NCI-H2107 treated with DMSO at 0.1 percent for 48 hours (cell line): ENCODE data around the gene KRTAP5-3.
"Not testable (repeated sequence)": the region's sequence is repeated elsewhere in the genome, so short reads cannot be mapped to it uniquely, and the experiment has no call there.

Experiments
- DNase-seq: peaks from one replicate; lab custom pipeline; 2025; ENCODE audit not compliant: unreplicated experiment; lab: John Stamatoyannopoulos, UW

Gene KRTAP5-3

GRCh38 chr11:1584661-1585370 is 23.4 kb downstream of the KRTAP5-3 start, which contains the start of gene KRTAP5-1:
TSS of gene KRTAP5-1 (minus strand) at chr11:1585283. CDS start at chr11:1585249, 34 bp downstream.
- DNase-seq, result not testable (repeated sequence)

GRCh38 chr11:1582909-1583308 is 25.4 kb downstream of the KRTAP5-3 start:
- DNase-seq, result not testable (repeated sequence)

- no peak for DNase-seq
These were observed 26.3 kb downstream of the KRTAP5-3 start for GRCh38 chr11:1581976-1582375.

GRCh38 chr11:1576825-1577224 is 31.4 kb downstream of the KRTAP5-3 start:
- no peak for DNase-seq

- not testable (repeated sequence) for DNase-seq
These were observed 32.5 kb downstream of the KRTAP5-3 start for GRCh38 chr11:1575756-1576155.

- no peak for DNase-seq
These were observed 33.4 kb downstream of the KRTAP5-3 start for GRCh38 chr11:1574933-1575242.

GRCh38 chr11:1574238-1574932 is 33.9 kb downstream of the KRTAP5-3 start:
- peak; percentile 83 for DNase-seq

GRCh38 chr11:1573903-1574237 is 34.4 kb downstream of the KRTAP5-3 start:
- DNase-seq, result no peak

GRCh38 chr11:1573077-1573902 is 35.0 kb downstream of the KRTAP5-3 start:
- DNase-seq, result no peak

GRCh38 chr11:1572197-1573076 is 35.8 kb downstream of the KRTAP5-3 start, which contains the start of gene DUSP8:
TSS of gene DUSP8 (minus strand) at chr11:1572271. CDS start at chr11:1565826, 6,445 bp downstream.
- DNase-seq, result peak; percentile 37

GRCh38 chr11:1571760-1572196 is 36.5 kb downstream of the KRTAP5-3 start:
- DNase-seq, result no peak

GRCh38 chr11:1570896-1571759 is 37.1 kb downstream of the KRTAP5-3 start:
- no peak for DNase-seq

GRCh38 chr11:1570531-1570895 is 37.8 kb downstream of the KRTAP5-3 start:
- DNase-seq, result no peak

- DNase-seq, result no peak
These were observed 38.2 kb downstream of the KRTAP5-3 start for GRCh38 chr11:1570001-1570453.

- no peak for DNase-seq
These were observed 38.9 kb downstream of the KRTAP5-3 start for GRCh38 chr11:1569251-1569780.

GRCh38 chr11:1568441-1568911 is 39.8 kb downstream of the KRTAP5-3 start:
- DNase-seq, result no peak

- DNase-seq, result no peak
These were observed 40.6 kb downstream of the KRTAP5-3 start for GRCh38 chr11:1567721-1568100.

GRCh38 chr11:1567052-1567720 is 41.1 kb downstream of the KRTAP5-3 start:
- DNase-seq, result no peak
